Fibroblast of lung (primary cell): Measurements from ENCODE around the gene TMCO1. TPM values are rescaled to one million over a fixed set of nuclear protein-coding genes. Genes with fewer than 3 reads are reported as not detected.
A peak's percentile ranks its signal among the peaks of the same experiment; 100 is the strongest.

ENCODE experiments used
- DNase-seq, 2 donors: peaks; one replicate each; pipeline versions ENCODE4 v3.0.0 to v3.0.0-alpha.2; 2010; ENCODE audit warnings: low read depth in 2 of 2
- H2AFZ ChIP-seq: 2 replicates; pipeline ENCODE4 v1.5.1; 2012; ENCODE audit warnings: low read length, control low read depth, inconsistent platforms
- H3K27ac ChIP-seq: 2 replicates; pipeline ENCODE4 v1.5.1; 2011; ENCODE audit warnings: low read length, control low read depth; ENCODE audit not compliant: insufficient read depth
- H3K27me3 ChIP-seq: 2 replicates; pipeline ENCODE4 v1.5.1; 2011; ENCODE audit warnings: mild to moderate bottlenecking, low read length; ENCODE audit not compliant: control insufficient read depth, insufficient read depth
- H3K36me3 ChIP-seq: 2 replicates; pipeline ENCODE4 v1.5.1; 2011; ENCODE audit warnings: low read length; ENCODE audit not compliant: control insufficient read depth, insufficient read depth
- H3K4me1 ChIP-seq: 2 replicates; pipeline ENCODE4 v1.5.1; 2011; ENCODE audit warnings: low read length; ENCODE audit not compliant: control insufficient read depth, insufficient read depth; ENCODE audit errors: extremely low read depth
- H3K4me2 ChIP-seq: 2 replicates; pipeline ENCODE4 v1.5.1; 2011; ENCODE audit warnings: low read length, control low read depth; ENCODE audit not compliant: insufficient read depth; ENCODE audit errors: extremely low read depth
- H3K4me3 ChIP-seq, 4 experiments: fragments of 200-600 bp in 1 of 4; sonication (generic) in 1 of 4; replicated peaks in 1 of 4; 2 replicates each; pipeline ENCODE4 v1.5.1; 2011 to 2016; ENCODE audit warnings: low read length in 4 of 4, low read depth in 3 of 4, mild to moderate bottlenecking in 3 of 4, control low read depth in 2 of 4, inconsistent platforms in 1 of 4, mixed read lengths in 1 of 4; ENCODE audit not compliant: insufficient read depth in 1 of 4; ENCODE audit errors: control extremely low read depth in 1 of 4
- H3K79me2 ChIP-seq: 2 replicates; pipeline ENCODE4 v1.5.1; 2012; ENCODE audit warnings: mild to moderate bottlenecking, low read length, inconsistent platforms; ENCODE audit not compliant: control insufficient read depth, insufficient read depth
- H3K9ac ChIP-seq: 2 replicates; pipeline ENCODE4 v1.5.1; 2011; ENCODE audit warnings: mild to moderate bottlenecking, low read length, control low read depth; ENCODE audit not compliant: insufficient read depth
- H3K9me3 ChIP-seq: 2 replicates; pipeline ENCODE4 v1.5.1; 2012; ENCODE audit warnings: low read depth, low read length; ENCODE audit not compliant: control insufficient read depth, insufficient read depth
- H4K20me1 ChIP-seq: 2 replicates; pipeline ENCODE4 v1.5.1; 2011; ENCODE audit warnings: low read length; ENCODE audit not compliant: control insufficient read depth, insufficient read depth; ENCODE audit errors: extremely low read depth
- CTCF ChIP-seq, 2 donors: IDR thresholded peaks in 1 of 2; conservative IDR thresholded peaks in 1 of 2; 1 replicate in 1 of 2; 2 replicates in 1 of 2; pipeline ENCODE4 v1.5.1; 2011 to 2012; ENCODE audit warnings: low read length in 2 of 2, control low read depth in 1 of 2, inconsistent platforms in 1 of 2, low read depth in 1 of 2, mild to moderate bottlenecking in 1 of 2
- EZH2 ChIP-seq: IDR thresholded peaks from 2 replicates; pipeline ENCODE4 v1.5.1; 2012; ENCODE audit warnings: low read length, control low read depth, mild to moderate bottlenecking; ENCODE audit errors: missing control alignments
- polyA plus RNA-seq, 2 donors: library from polyadenylated mRNA; depleted of rRNA in 1 of 2; stranded (reverse) in 1 of 2; unstranded in 1 of 2; fragments of >200 nt; gene quantifications; 2 replicates each; pipeline ENCODE4 v1.2.1, GENCODE V29; 2011 to 2012; ENCODE audit warnings: missing spikeins in 1 of 2
- total RNA-seq: library from RNA; depleted of rRNA; stranded (reverse); fragments of >200 nt; gene quantifications from 2 replicates; pipeline ENCODE4 v1.2.1, GENCODE V29; 2014

The TMCO1 gene
- total and polyA plus RNA-seq, 2 donors (not counting 1 experiment from before 2014, with no cell fraction given), result 70.2 to 198 TPM

- H3K4me1 ChIP-seq, result no peaks in the 10 kb centered on the region
- peak overlapping the region; percentile 36 for H3K9ac ChIP-seq
- peak overlapping the region; percentile 78 for H3K27ac ChIP-seq
- peaks cover 24% of the 10 kb centered on the region for H3K79me2 ChIP-seq
- H3K4me2 ChIP-seq, result peak overlapping the region; percentile 78
- H3K36me3 ChIP-seq, result no peaks in the 10 kb centered on the region
- no peaks in the 10 kb centered on the region for H3K27me3 ChIP-seq
- no peaks in the 10 kb centered on the region for H3K9me3 ChIP-seq
- H4K20me1 ChIP-seq, result no peaks in the 10 kb centered on the region
- H2AFZ ChIP-seq, result no peak overlapping the region
- no peak for TF ChIP-seq CTCF (conservative IDR thresholded peaks at IDR 0.05 in 1 of 2, IDR thresholded peaks at IDR 0.05 in 1 of 2; ENCODE audit: low read depth in 1 of 2, low read length in 2 of 2)
- peak in 1 of 2 donors; percentile 27 for DNase-seq
- peak overlapping the region; percentile 62 to 99 (median 84) for H3K4me3 ChIP-seq
These were observed 71.2 kb downstream of the TMCO1 start for GRCh38 chr1:165697491-165697880.

- peak; percentile 92 to 99 for DNase-seq
- H3K4me2 ChIP-seq, result peak overlapping the region; percentile 78
- H3K9ac ChIP-seq, result no peak overlapping the region
- no peaks in the 10 kb centered on the region for H3K9me3 ChIP-seq
- no peaks in the 10 kb centered on the region for H3K4me1 ChIP-seq
- H3K36me3 ChIP-seq, result no peaks in the 10 kb centered on the region
- H3K79me2 ChIP-seq, result peaks cover 28% of the 10 kb centered on the region
- H2AFZ ChIP-seq, result no peak overlapping the region
- no peak for TF ChIP-seq CTCF (conservative IDR thresholded peaks at IDR 0.05 in 1 of 2, IDR thresholded peaks at IDR 0.05 in 1 of 2; ENCODE audit: low read depth in 1 of 2, low read length in 2 of 2)
- TF ChIP-seq EZH2, result no peak
- peak overlapping the region; percentile 78 for H3K27ac ChIP-seq
- H4K20me1 ChIP-seq, result no peaks in the 10 kb centered on the region
- H3K27me3 ChIP-seq, result no peaks in the 10 kb centered on the region
- H3K4me3 ChIP-seq, result peak overlapping the region; percentile 62 to 99 (median 84)
These were observed 72.0 kb downstream of the TMCO1 start for GRCh38 chr1:165696625-165697100.

- no peaks in the 10 kb centered on the region for H3K9me3 ChIP-seq
- DNase-seq, result no peak
- H3K79me2 ChIP-seq, result peaks cover 41% of the 10 kb centered on the region
- no peaks in the 10 kb centered on the region for H3K4me1 ChIP-seq
- no peak overlapping the region for H2AFZ ChIP-seq
- H3K27ac ChIP-seq, result no peak overlapping the region
- H3K4me2 ChIP-seq, result no peak overlapping the region
- H3K36me3 ChIP-seq, result no peaks in the 10 kb centered on the region
- H3K27me3 ChIP-seq, result no peaks in the 10 kb centered on the region
- no peaks in the 10 kb centered on the region for H4K20me1 ChIP-seq
- H3K4me3 ChIP-seq, result no peak overlapping the region
- TF ChIP-seq EZH2 (no peak), CTCF (conservative IDR thresholded peaks at IDR 0.05 in 1 of 2, IDR thresholded peaks at IDR 0.05 in 1 of 2; ENCODE audit: low read depth in 1 of 2, low read length in 2 of 2) (no peak)
- no peak overlapping the region for H3K9ac ChIP-seq
These were observed 73.6 kb downstream of the TMCO1 start for GRCh38 chr1:165695031-165695430.
